ENCODE results near the gene HLTF.
"Not testable (repeated sequence)": the region's sequence is repeated elsewhere in the genome, so short reads cannot be mapped to it uniquely, and the experiment has no call there.

The HLTF gene

DNA sequence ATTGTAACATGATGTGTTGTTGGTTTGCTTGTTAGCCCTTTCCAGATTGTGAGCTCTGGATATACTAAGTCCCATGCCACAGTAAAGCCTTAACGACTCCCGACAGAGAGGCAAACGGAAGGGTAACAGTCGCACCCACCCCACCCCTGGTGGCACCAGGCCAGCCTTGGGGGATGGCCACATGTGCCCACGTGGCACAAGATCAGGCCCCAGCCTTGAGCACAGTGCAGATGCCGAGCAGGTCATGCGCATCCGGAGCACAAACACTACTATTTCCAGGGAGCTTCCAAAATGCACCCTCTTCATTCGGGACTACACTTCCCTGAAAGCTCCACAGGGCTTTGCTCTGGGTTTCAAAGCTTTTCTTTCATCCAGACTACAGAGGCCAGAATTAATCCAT is 32.4 kb upstream of the HLTF start:
- H3K36me3 ChIP-seq (ENCODE audit: insufficient read depth, low read length): no peaks in the 10 kb centered on the region
- H3K27me3 ChIP-seq (ENCODE audit: insufficient read depth, low read length): no peaks in the 10 kb centered on the region
- H3K4me3 ChIP-seq (ENCODE audit: low read length): no peak overlapping the region
- no peak overlapping the region for H3K27ac ChIP-seq (ENCODE audit: low read depth, low read length)
- no peak overlapping the region for H3K9ac ChIP-seq (ENCODE audit: low read depth, low read length)
- WGBS: 86% methylated on average over 9 of the region's 9 CpGs
- no peaks in the 10 kb centered on the region for H3K9me3 ChIP-seq (ENCODE audit: insufficient read depth, low read depth, low read length)
- H3K4me1 ChIP-seq (ENCODE audit: insufficient read depth, low read length): peaks cover 8% of the 10 kb centered on the region; the same call in 1 of the 2 replicates

DNA sequence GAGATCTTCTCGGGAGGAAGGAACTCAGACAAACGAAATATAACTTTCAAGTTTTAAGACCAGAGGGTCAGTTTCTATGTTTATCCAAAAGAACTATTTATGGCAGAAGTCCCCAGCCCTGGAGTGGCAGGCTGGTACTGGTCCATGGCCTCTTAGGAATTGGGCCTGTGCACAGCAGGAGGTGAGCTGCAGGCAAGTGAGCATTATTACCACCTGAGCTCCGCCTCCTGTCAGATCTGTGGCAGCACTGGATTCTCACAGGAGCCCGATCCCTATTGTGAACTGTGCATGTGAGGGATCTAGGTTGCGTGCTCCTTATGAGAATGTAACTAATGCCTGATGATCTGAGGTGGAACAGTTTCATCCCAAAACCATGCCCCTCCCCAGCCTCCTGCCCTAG is 28.8 kb upstream of the HLTF start:
- no peak overlapping the region for H3K9ac ChIP-seq (ENCODE audit: low read depth, low read length)
- no peaks in the 10 kb centered on the region for H3K9me3 ChIP-seq (ENCODE audit: insufficient read depth, low read depth, low read length)
- WGBS: 93% methylated on average over 5 of the region's 5 CpGs
- no peaks in the 10 kb centered on the region for H3K27me3 ChIP-seq (ENCODE audit: insufficient read depth, low read length)
- H3K4me1 ChIP-seq (ENCODE audit: insufficient read depth, low read length): peaks cover 8% of the 10 kb centered on the region; the same call in 1 of the 2 replicates
- H3K4me3 ChIP-seq (ENCODE audit: low read length): no peak overlapping the region
- no peak overlapping the region for H3K27ac ChIP-seq (ENCODE audit: low read depth, low read length)
- H3K36me3 ChIP-seq (ENCODE audit: insufficient read depth, low read length): no peaks in the 10 kb centered on the region

- no peaks in the 10 kb centered on the region for H3K36me3 ChIP-seq (ENCODE audit: insufficient read depth, low read length)
- no peak overlapping the region for H3K27ac ChIP-seq (ENCODE audit: low read depth, low read length)
- H3K9ac ChIP-seq (ENCODE audit: low read depth, low read length): no peak overlapping the region
- H3K9me3 ChIP-seq (ENCODE audit: insufficient read depth, low read depth, low read length): no peaks in the 10 kb centered on the region
- peaks cover 8% of the 10 kb centered on the region; the same call in 1 of the 2 replicates for H3K4me1 ChIP-seq (ENCODE audit: insufficient read depth, low read length)
- H3K27me3 ChIP-seq (ENCODE audit: insufficient read depth, low read length): no peaks in the 10 kb centered on the region
- no peak overlapping the region for H3K4me3 ChIP-seq (ENCODE audit: low read length)
- 95% methylated on average over 1 of the region's 1 CpG for WGBS
Measured at GRCh38 chr3:149114458-149114857, 28.1 kb upstream of the HLTF start.

DNA sequence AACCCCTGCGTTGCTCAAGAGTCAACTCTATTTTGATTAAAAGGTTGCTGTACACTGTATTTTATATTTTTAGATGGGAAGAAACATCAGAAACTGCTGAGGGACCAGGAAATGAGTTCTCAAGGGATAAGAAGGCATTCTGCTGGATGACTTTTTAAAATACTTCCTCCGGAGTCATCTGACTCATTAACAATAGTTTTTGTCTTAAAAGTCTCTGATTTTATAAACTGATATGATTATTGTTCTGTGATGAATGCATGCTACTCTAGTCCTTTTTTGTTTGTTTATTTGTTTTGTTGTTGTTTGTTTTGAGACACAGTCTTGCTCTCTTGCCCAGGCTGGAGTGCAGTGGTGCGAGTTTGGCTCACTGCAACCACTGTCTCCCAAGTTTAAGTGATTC is 18.2 kb upstream of the HLTF start:
- H3K9ac ChIP-seq (ENCODE audit: low read depth, low read length): no peak overlapping the region
- H3K27ac ChIP-seq (ENCODE audit: low read depth, low read length): no peak overlapping the region
- H3K9me3 ChIP-seq (ENCODE audit: insufficient read depth, low read depth, low read length): peaks cover 15% of the 10 kb centered on the region
- no peak overlapping the region for H3K4me3 ChIP-seq (ENCODE audit: low read length)
- no peaks in the 10 kb centered on the region for H3K4me1 ChIP-seq (ENCODE audit: insufficient read depth, low read length)
- no peaks in the 10 kb centered on the region for H3K27me3 ChIP-seq (ENCODE audit: insufficient read depth, low read length)
- H3K36me3 ChIP-seq (ENCODE audit: insufficient read depth, low read length): no peaks in the 10 kb centered on the region
- WGBS: 96% methylated on average over 3 of the region's 3 CpGs

DNA sequence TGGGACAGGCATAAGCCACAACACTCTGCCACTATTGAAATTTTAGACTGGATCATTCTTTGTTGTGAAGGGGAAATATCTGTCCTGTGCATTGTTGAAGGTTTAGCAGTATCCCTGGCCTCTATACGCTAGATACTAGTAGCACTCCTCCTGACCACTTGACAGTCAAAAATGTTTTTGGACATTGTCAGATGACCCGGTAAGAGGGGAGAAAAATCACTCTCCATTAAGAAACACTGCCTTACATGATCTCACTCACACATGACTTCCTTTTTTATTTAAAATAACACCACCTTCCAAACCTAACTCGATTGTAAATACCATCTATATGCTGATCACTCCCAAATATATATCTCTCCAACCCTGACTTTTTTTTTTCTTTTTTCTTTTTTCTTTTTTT is 15.3 kb upstream of the HLTF start:
- Histone ChIP-seq H3K4me1 (ENCODE audit: insufficient read depth, low read length) (no peaks in the 10 kb centered on the region), H3K36me3 (ENCODE audit: insufficient read depth, low read length) (no peaks in the 10 kb centered on the region), H3K4me3 (ENCODE audit: low read length) (no peak overlapping the region), H3K9me3 (ENCODE audit: insufficient read depth, low read depth, low read length) (peaks cover 8% of the 10 kb centered on the region), H3K9ac (ENCODE audit: low read depth, low read length) (no peak overlapping the region), H3K27ac (ENCODE audit: low read depth, low read length) (no peak overlapping the region), H3K27me3 (ENCODE audit: insufficient read depth, low read length) (no peaks in the 10 kb centered on the region)
- 98% methylated on average over 3 of the region's 3 CpGs for WGBS

DNA sequence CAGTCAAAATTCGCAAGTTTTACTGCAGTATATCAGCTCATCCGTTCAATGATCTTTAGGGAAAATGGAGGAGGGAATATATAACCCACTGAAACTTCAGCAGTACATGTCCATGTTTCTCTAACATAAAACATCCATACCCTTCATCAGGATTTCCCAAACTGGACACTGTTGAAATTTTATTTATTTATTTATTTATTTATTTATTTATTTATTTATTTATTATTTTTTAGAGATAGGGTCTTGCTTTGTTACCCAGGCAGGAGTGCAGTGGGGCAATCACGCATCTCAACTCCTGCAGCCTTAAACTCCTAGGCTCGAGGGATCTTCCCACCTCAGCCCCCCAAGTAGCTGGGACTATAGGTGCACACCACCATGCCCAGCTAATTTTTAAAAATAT is 14.8 kb upstream of the HLTF start:
- no peaks in the 10 kb centered on the region for H3K4me1 ChIP-seq (ENCODE audit: insufficient read depth, low read length)
- 91% methylated on average over 4 of the region's 4 CpGs for WGBS
- H3K9me3 ChIP-seq (ENCODE audit: insufficient read depth, low read depth, low read length): peaks cover 5% of the 10 kb centered on the region; the same call in 1 of the 2 replicates
- H3K9ac ChIP-seq (ENCODE audit: low read depth, low read length): no peak overlapping the region
- no peak overlapping the region for H3K27ac ChIP-seq (ENCODE audit: low read depth, low read length)
- no peaks in the 10 kb centered on the region for H3K36me3 ChIP-seq (ENCODE audit: insufficient read depth, low read length)
- H3K27me3 ChIP-seq (ENCODE audit: insufficient read depth, low read length): no peaks in the 10 kb centered on the region
- no peak overlapping the region for H3K4me3 ChIP-seq (ENCODE audit: low read length)

GRCh38 chr3:149097987-149098386 is 11.7 kb upstream of the HLTF start:
- H3K36me3 ChIP-seq (ENCODE audit: insufficient read depth, low read length): not testable (repeated sequence)
- 93% methylated on average over 19 of the region's 19 CpGs for WGBS

GRCh38 chr3:149095487-149095886 is 9.2 kb upstream of the HLTF start:
- 89% methylated on average over 4 of the region's 4 CpGs for WGBS
- Histone ChIP-seq H3K27me3 (ENCODE audit: insufficient read depth, low read length) (no peaks in the 10 kb centered on the region), H3K4me3 (ENCODE audit: low read length) (no peak overlapping the region), H3K36me3 (ENCODE audit: insufficient read depth, low read length) (no peaks in the 10 kb centered on the region), H3K4me1 (ENCODE audit: insufficient read depth, low read length) (no peaks in the 10 kb centered on the region), H3K27ac (ENCODE audit: low read depth, low read length) (no peak overlapping the region), H3K9ac (ENCODE audit: low read depth, low read length) (no peak overlapping the region), H3K9me3 (ENCODE audit: insufficient read depth, low read depth, low read length) (no peaks in the 10 kb centered on the region)

More at GRCh38 chr3:149097987-149098386, 11.7 kb upstream of the HLTF start:
- not testable (repeated sequence) for H3K27ac ChIP-seq (ENCODE audit: low read depth, low read length); H3K4me3 ChIP-seq (ENCODE audit: low read length); H3K27me3 ChIP-seq (ENCODE audit: insufficient read depth, low read length); H3K9me3 ChIP-seq (ENCODE audit: insufficient read depth, low read depth, low read length); H3K9ac ChIP-seq (ENCODE audit: low read depth, low read length); H3K4me1 ChIP-seq (ENCODE audit: insufficient read depth, low read length)

- Histone ChIP-seq H3K36me3 (ENCODE audit: insufficient read depth, low read length) (no peaks in the 10 kb centered on the region), H3K9me3 (ENCODE audit: insufficient read depth, low read depth, low read length) (no peaks in the 10 kb centered on the region), H3K4me1 (ENCODE audit: insufficient read depth, low read length) (no peaks in the 10 kb centered on the region), H3K9ac (ENCODE audit: low read depth, low read length) (no peak overlapping the region), H3K27me3 (ENCODE audit: insufficient read depth, low read length) (peaks cover 5% of the 10 kb centered on the region), H3K4me3 (ENCODE audit: low read length) (no peak overlapping the region), H3K27ac (ENCODE audit: low read depth, low read length) (no peak overlapping the region)
- 97% methylated on average over 4 of the region's 4 CpGs for WGBS
Measured at GRCh38 chr3:149091983-149092382, 5.7 kb upstream of the HLTF start.

- no peaks in the 10 kb centered on the region for H3K36me3 ChIP-seq (ENCODE audit: insufficient read depth, low read length)
- no peak overlapping the region for H3K4me3 ChIP-seq (ENCODE audit: low read length)
- peaks cover 9% of the 10 kb centered on the region for H3K27me3 ChIP-seq (ENCODE audit: insufficient read depth, low read length)
- no peak overlapping the region for H3K27ac ChIP-seq (ENCODE audit: low read depth, low read length)
- no peaks in the 10 kb centered on the region for H3K9me3 ChIP-seq (ENCODE audit: insufficient read depth, low read depth, low read length)
- no peaks in the 10 kb centered on the region for H3K4me1 ChIP-seq (ENCODE audit: insufficient read depth, low read length)
- H3K9ac ChIP-seq (ENCODE audit: low read depth, low read length): no peak overlapping the region
- WGBS: 87% methylated on average over 3 of the region's 3 CpGs
Measured at GRCh38 chr3:149090907-149091306, 4.6 kb upstream of the HLTF start.

DNA sequence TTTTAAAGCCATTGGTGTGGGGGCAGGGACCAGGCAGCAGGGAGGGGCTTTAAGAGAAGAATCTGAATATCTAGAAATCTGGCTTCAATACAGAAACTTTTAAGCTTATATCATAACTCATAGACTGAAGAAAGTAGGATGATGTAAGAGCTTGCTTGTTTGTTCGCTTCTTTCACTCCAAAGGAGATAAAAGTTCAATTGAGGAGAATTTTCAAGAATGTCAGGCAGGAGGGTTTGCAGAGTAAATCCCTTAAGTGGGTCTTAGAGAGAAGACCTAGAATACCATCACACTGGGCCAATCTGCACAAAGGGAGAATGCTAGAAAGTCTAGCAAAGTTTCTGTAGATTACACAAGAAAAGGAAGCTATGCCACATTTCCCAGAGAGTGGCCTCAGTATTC is 4.1 kb upstream of the HLTF start:
- no peak overlapping the region for H3K27ac ChIP-seq (ENCODE audit: low read depth, low read length)
- H3K4me1 ChIP-seq (ENCODE audit: insufficient read depth, low read length): no peaks in the 10 kb centered on the region
- H3K36me3 ChIP-seq (ENCODE audit: insufficient read depth, low read length): no peaks in the 10 kb centered on the region
- H3K9ac ChIP-seq (ENCODE audit: low read depth, low read length): no peak overlapping the region
- peaks cover 11% of the 10 kb centered on the region for H3K27me3 ChIP-seq (ENCODE audit: insufficient read depth, low read length)
- H3K4me3 ChIP-seq (ENCODE audit: low read length): no peak overlapping the region
- WGBS: 94% methylated on average over 1 of the region's 1 CpG
- no peaks in the 10 kb centered on the region for H3K9me3 ChIP-seq (ENCODE audit: insufficient read depth, low read depth, low read length)

- Histone ChIP-seq H3K27ac (ENCODE audit: low read depth, low read length) (no peak overlapping the region), H3K4me1 (ENCODE audit: insufficient read depth, low read length) (0 out of 2 replicates have a peak, but pooled peaks cover 4% of the 10 kb centered on the region), H3K9ac (ENCODE audit: low read depth, low read length) (no peak overlapping the region), H3K27me3 (ENCODE audit: insufficient read depth, low read length) (peaks cover 12% of the 10 kb centered on the region), H3K4me3 (ENCODE audit: low read length) (no peak overlapping the region), H3K9me3 (ENCODE audit: insufficient read depth, low read depth, low read length) (no peaks in the 10 kb centered on the region), H3K36me3 (ENCODE audit: insufficient read depth, low read length) (peaks cover 3% of the 10 kb centered on the region; the same call in 1 of the 2 replicates)
- WGBS: 89% methylated on average over 3 of the region's 3 CpGs
Measured at GRCh38 chr3:149089395-149089794, 3.1 kb upstream of the HLTF start.
